ENCODE results near the gene HOXA5.

HOXA5 gene

GRCh38 chr7:27158436-27159265 is 15.2 kb upstream of the HOXA5 start:
- no peak for DNase-seq

DNA sequence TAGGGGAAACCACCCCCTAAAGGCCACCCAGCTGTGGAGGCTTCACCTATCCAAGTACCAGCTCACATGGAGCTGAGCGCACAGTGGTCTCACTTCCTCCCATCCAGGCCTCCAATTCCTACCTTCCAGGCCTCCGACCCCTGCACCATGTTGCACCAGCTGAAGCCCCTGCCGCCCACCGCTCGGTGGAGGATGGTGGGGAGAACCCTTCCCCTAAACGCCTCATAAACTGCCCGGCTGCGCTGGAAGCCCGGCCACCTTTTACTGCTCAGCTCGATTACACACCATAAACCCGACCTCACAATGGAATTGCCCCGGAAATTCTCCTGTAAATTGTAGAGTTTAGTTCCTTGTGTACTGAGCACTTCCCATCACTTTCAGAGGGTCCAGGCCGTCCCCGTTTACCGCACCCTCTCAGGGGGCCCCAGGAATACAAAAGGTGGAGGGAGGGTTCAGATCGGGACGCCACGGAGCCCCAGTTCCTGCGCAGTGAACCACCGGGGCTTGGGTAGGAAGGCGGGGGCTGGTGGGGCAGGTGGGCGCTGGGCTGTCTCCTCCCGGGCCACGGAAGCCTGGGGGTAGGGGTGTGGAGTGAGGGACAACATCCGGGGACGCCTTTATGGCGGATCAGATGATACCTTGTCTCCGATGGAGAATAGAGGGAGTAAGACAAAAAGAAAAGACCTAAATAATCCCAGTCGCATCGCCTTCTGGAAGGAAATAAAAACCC is 14.4 kb upstream of the HOXA5 start:
- no peak for DNase-seq

DNA sequence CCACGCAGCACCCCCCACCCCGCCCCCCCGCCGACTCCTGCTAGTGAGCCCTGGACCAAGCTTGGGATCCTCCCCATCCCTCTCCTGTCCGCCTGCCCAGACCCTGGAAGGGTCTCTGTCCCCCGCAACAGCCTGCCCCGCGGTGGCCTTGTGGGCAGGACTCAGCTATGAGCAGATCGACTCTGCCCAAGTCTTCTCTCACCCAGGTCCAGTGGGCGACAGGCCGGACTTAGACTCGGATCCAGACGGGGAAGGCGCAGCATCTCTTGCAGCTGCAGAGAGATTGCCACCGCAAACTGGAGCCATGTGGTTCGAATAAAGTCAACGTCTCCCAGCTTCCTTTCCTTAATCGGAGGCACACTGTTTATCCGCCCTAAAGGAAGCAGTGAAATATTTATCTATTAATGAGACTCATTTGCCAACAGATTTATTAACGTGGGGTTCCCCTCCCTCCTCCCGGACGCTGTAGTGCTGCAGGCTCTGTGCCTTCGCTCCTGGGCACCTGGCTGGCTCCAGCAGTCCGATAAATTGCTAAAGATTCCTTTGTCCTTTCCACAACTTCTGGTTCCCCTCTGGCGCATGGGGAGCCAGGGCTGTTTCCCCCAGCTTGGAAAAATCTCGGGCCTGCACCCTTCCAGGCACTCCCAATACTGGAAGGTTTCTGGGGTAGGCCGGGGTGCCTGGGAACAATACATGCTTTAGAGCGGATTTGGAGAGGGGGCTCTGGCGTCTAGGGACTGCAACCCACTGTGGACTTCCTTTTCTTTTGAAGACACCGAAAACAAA is 13.6 kb upstream of the HOXA5 start:
- DNase-seq: no peak

DNA sequence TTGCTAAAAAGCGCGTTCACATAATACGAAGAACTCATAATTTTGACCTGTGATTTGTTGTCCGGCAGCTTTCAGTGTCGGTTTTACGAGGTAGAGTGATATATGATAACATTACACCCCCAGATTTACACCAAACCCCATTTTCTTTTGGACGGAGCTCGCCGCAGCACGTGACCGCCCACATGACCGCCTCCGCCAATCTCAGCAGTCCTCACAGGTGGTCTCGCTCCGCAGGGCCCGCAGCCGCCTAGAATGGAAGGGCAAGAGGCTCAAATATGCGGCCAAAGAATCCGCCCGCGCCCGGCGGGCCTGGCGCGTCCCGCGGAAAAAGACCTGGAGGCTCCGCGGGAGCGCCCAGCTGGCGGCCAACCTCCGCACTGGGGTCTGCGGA is 13.0 kb upstream of the HOXA5 start, which contains the start of gene HOXA7:
Gene HOXA7 (minus strand): TSS at position 168 of the 391 bp plus-strand sequence. CDS start 130 bp downstream, at position 38.
- no peak for DNase-seq

DNA sequence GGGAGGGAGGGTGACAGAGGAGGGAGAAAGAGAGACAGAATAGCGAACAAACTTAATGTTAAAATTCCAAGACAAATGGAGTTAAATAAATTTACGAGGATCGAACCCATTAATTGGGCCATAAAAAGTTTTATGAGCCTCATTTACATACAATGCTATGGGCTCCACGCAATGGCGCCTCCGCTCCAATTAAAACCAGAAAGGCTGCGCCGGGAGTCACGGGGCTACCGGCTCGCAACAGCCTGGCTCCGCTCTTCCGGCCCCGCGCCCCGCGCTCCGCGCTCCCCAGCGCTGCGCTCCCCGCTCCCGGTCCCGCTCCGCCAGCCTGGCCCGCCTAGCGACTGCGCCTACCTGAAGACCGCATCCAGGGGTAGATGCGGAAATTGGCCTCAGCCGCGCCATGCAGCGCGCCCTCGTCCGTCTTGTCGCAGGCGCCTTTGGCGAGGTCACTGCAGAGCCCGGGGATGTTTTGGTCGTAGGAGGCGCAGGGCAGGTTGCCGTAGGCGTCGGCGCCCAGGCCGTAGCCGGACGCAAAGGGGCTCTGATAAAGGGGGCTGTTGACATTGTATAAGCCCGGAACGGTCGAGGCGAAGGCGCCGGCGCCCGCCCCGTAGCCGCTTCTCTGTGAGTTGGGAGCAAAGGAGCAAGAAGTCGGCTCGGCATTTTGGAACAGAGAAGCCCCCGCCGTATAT is 12.5 kb upstream of the HOXA5 start:
- no peak for DNase-seq

- DNase-seq: no peak
Observed at GRCh38 chr7:27154901-27155815, 11.7 kb upstream of the HOXA5 start.

- no peak for DNase-seq
Observed at GRCh38 chr7:27154369-27154768, 10.9 kb upstream of the HOXA5 start.

DNA sequence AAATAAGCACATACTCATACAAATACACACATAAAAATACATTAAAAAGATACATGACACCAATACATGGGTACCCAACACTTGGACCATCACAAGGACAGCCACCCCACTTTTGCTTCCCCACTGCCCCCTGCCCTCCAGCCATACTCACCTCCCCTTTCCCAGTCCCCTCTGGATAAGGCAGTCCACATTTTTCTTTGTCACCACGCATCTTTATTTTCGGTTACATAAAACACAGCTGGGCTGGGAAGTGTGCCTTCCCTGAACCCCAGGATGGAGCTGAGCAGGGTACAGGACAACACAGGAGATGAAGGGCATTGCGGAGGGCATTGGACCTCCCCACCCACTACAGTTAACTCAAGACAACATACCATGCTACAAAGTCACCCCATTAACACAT is 10.0 kb upstream of the HOXA5 start:
- no peak for DNase-seq

GRCh38 chr7:27152816-27153442 is 9.4 kb upstream of the HOXA5 start:
- no peak for DNase-seq

- DNase-seq: no peak
Observed at GRCh38 chr7:27151931-27152815, 8.7 kb upstream of the HOXA5 start, which contains the start of gene HOXA3. Gene HOXA3 (minus strand): TSS chr7:27152583. CDS start chr7:27110640, 41,943 bp downstream.

GRCh38 chr7:27151341-27151930 is 8.0 kb upstream of the HOXA5 start:
- DNase-seq: no peak

DNA sequence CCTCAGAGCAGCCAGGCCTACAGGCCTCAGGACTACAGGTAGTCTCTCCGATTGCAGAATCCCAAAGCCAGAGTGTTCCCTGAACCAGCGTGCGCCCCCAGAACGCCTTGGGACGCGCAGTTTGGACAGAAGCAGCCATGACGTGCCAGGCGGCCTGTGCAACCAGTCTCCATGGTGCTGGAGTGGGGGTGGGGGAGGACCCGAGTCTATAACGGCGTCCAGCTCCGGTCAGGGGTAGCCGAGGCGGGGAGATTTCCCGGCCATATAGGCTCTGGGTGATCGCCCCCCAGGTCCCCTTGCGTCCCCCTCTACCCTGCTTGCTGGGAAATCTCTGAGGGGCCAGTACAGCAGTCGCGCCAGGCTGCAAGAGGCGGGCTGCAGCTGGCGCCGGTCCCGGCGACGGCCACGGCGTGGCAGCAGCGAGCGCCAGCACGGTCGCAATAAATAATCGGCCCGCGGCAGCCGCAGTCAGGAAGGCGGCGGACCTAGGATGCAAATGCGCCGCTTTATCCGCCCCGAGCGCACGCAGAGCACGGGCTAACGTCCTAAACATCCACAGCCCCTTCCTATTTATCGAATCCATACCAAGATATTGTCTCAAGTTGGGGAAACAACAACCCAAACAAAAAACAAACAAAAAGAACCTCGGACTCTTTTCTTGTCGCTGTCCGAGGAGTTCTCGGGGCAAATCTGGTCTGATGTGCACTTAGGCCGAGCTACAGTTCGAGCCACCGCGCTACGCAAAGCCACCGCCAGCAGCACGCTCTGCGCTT is 7.3 kb upstream of the HOXA5 start:
- peak; percentile 86 for DNase-seq

DNA sequence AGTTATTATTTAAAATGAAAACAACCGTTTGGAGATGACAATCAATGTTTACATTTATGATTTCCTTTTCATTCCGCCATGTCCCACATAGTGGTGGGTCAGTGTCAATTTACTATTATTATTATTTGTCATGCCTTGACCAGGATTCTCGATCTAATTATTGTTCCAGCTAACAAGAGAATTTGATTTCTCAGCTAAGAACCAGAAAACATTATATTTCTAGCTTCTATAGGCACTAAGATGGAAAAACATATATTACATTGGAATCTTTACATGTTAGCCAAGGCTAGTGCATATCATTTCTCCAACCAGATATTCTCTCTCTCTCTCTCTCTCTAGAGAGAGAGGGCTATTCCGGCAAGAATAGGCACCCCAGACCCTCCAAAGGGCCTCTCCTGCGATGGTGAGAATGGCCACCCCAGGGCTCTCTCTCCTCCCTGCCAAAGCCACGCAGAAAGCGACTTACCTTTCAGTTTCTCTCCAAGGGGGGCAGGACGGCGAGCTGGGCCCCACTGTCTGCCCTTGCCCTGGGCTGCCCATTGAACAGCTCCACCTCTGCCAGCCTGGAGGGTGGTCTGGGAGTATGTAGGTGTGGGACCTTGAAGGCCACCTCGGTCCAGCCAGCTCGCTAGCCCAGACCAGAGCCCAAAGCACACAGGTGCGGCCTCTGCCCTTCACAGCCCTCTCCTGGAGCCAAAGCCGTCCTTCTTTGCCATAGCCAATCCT is 6.5 kb upstream of the HOXA5 start:
- DNase-seq: peak; percentile 47

DNA sequence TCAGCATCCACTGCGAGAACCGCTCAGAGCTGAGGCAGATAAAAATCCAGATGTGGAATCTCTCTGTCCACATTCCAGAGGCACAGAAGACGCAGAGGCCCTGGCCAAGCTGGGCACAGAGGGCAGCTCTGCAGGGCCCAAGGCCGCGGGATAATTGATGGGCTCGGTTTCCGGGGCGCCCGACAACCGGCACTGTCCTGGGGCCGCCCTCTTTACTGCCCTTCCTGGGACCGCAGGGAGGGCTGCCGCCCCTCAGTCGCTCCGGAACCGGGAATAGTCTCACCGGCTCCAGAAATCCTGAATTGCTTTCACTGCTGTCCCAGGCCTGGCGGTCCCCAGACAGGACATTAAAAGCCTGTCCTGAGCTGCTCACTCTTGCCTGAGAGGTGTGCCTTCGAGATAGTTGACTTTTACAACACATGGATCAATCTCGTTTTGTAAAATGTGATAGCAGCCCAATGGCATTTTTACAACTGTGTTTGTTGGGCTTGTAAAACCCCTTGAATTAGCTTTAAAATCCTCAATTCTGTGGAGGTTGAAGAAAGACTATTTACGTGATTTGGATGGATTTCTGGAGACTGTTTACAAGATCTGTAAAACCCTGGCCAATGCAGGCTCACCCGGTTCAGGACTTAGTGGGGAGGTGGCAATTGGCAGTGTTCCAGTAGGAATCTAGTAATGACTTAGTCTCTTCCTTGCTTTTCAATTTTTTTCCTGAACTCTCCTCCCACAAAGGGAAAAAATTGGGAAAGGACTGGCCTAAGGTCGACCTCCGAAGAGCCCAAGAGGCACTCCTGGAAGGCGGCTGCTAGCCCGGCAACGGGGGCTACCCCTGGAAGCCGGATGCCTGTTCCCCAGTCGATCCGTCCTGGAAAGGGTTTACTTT is 5.5 kb upstream of the HOXA5 start:
- peak; percentile 41 for DNase-seq

DNA sequence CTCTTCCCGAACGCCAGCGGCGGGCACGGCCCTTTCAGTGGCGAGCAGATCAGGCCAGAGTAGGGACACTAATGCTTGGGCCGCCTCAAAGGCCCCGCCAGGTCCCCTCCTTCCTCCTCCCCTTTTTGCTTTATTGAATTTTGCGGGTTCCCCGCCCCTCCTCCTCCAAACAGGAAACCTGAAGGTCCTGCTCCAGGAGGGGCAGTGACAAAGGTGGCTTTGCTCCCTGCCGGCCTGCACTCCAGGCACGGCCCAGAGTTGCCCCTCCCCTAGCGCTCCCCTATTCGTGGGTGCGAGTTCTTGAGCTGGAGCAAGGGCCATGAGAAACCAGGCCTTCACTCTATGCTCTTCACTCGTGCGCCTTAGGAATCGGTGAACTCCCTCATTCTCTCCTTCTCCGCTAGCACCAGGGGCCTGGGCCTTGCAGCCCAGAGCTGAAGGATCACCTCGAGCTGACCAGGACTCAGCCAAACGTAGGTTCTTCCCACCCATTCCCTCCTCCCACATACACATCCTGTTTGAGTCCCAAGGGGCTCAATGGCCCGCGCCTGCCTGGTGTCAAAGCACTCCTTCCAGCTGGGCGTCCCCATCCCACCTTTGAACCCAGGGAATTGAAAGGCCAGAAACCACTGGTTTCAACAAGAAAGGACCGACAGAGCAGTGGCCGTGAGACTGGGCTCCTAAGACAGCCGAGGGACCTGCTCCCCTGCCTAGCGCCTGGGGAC is 4.7 kb upstream of the HOXA5 start:
- peak; percentile 63 for DNase-seq
